Panc1 (cell line): ENCODE data around the gene THOC2.

Experiments used
- POLR2AphosphoS5 ChIP-seq: IDR thresholded peaks from 2 replicates; pipeline ENCODE4 v1.6.1; 2012; ENCODE audit warnings: mild to moderate bottlenecking, low read depth, low read length, moderate library complexity
- TCF7L2 ChIP-seq: IDR thresholded peaks from 2 replicates; pipeline ENCODE4 v1.6.1; 2011; ENCODE audit warnings: mild to moderate bottlenecking, low read depth, low read length, inconsistent platforms
- TF ChIP-seq, protein P1 (sequence below): fragments of 450-650 bp; IDR thresholded peaks from 2 replicates; pipeline ENCODE4 v1.5.1; 2017; ENCODE audit warnings: mild to moderate bottlenecking
- TF ChIP-seq, protein P2 (sequence below), 2 experiments: IDR thresholded peaks; 2 replicates each; pipeline ENCODE4 v1.6.1; 2011 to 2012; ENCODE audit warnings: low read depth in 2 of 2, control low read depth in 1 of 2, low read length in 1 of 2, mild to moderate bottlenecking in 1 of 2, moderate library complexity in 1 of 2; ENCODE audit not compliant: insufficient read depth in 1 of 2

DNA sequence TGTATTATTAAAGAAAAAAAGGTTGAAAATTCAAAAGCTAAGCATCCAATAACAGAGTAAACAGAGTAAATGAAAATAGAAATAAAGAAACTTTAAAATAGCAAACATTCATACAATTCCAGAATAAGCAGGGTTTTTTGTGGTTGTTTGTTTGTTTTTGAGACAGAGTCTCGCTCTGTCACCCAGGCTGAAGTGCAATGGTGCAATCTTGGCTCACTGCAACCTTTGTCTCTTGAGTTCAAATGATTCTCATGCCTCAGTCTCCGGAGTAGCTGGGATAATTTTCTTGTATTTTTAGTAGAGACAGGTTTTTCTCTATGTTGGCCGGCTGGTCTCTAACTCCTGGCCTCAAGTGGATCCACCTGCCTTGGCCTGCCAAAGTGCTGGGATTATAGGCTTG is 6.6 kb upstream of the THOC2 start:
- TF ChIP-seq TCF7L2 (no peak), POLR2AphosphoS5 (no peak)
- TF ChIP-seq, protein P1, sequence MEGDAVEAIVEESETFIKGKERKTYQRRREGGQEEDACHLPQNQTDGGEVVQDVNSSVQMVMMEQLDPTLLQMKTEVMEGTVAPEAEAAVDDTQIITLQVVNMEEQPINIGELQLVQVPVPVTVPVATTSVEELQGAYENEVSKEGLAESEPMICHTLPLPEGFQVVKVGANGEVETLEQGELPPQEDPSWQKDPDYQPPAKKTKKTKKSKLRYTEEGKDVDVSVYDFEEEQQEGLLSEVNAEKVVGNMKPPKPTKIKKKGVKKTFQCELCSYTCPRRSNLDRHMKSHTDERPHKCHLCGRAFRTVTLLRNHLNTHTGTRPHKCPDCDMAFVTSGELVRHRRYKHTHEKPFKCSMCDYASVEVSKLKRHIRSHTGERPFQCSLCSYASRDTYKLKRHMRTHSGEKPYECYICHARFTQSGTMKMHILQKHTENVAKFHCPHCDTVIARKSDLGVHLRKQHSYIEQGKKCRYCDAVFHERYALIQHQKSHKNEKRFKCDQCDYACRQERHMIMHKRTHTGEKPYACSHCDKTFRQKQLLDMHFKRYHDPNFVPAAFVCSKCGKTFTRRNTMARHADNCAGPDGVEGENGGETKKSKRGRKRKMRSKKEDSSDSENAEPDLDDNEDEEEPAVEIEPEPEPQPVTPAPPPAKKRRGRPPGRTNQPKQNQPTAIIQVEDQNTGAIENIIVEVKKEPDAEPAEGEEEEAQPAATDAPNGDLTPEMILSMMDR, result no peak
- TF ChIP-seq, protein P2, sequence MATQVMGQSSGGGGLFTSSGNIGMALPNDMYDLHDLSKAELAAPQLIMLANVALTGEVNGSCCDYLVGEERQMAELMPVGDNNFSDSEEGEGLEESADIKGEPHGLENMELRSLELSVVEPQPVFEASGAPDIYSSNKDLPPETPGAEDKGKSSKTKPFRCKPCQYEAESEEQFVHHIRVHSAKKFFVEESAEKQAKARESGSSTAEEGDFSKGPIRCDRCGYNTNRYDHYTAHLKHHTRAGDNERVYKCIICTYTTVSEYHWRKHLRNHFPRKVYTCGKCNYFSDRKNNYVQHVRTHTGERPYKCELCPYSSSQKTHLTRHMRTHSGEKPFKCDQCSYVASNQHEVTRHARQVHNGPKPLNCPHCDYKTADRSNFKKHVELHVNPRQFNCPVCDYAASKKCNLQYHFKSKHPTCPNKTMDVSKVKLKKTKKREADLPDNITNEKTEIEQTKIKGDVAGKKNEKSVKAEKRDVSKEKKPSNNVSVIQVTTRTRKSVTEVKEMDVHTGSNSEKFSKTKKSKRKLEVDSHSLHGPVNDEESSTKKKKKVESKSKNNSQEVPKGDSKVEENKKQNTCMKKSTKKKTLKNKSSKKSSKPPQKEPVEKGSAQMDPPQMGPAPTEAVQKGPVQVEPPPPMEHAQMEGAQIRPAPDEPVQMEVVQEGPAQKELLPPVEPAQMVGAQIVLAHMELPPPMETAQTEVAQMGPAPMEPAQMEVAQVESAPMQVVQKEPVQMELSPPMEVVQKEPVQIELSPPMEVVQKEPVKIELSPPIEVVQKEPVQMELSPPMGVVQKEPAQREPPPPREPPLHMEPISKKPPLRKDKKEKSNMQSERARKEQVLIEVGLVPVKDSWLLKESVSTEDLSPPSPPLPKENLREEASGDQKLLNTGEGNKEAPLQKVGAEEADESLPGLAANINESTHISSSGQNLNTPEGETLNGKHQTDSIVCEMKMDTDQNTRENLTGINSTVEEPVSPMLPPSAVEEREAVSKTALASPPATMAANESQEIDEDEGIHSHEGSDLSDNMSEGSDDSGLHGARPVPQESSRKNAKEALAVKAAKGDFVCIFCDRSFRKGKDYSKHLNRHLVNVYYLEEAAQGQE (IDR thresholded peaks at IDR 0.05; ENCODE audit: insufficient read depth in 1 of 2, low read depth in 2 of 2, low read length in 1 of 2), result no peak
